Keratinocyte (primary cell): Measurements from ENCODE around the gene KIAA1210.

Experiments used
- CTCF ChIP-seq, 3 experiments: IDR thresholded peaks in 1 of 3; conservative IDR thresholded peaks in 1 of 3; optimal IDR thresholded peaks in 1 of 3; 2 replicates in 2 of 3; 3 replicates in 1 of 3; pipeline versions ENCODE3 to v1.5.1; 2011; ENCODE audit warnings: low read length in 3 of 3, mild to moderate bottlenecking in 3 of 3, moderate library complexity in 2 of 3, control low read depth in 1 of 3, inconsistent platforms in 1 of 3; ENCODE audit not compliant: insufficient read depth in 2 of 3; ENCODE audit errors: extremely low read depth in 1 of 3
- EZH2 ChIP-seq: IDR thresholded peaks from one replicate; pipeline ENCODE4 v1.6.1; 2012; ENCODE audit warnings: inconsistent platforms, mild to moderate bottlenecking, low read length, moderate library complexity

GRCh38 chrX:119028733-119029330 lies 98.8 kb downstream of the KIAA1210 start:
- TF ChIP-seq EZH2: no peak
- TF ChIP-seq CTCF (optimal IDR thresholded peaks at IDR 0.05 in 1 of 3, IDR thresholded peaks at IDR 0.05 in 1 of 3, conservative IDR thresholded peaks at IDR 0.05 in 1 of 3; ENCODE audit: extremely low read depth in 1 of 3, insufficient read depth in 2 of 3, low read length in 3 of 3): no peak
